ENCODE measurements around the gene BMP7. TPM values are rescaled to one million over a fixed set of nuclear protein-coding genes. Genes with fewer than 3 reads are reported as not detected.

Gene BMP7
- total RNA-seq, 2 experiments from 2014 or later = not detected

- Mint-ChIP-seq H3K27ac (no peak overlapping the region), H3K4me3 (no peak overlapping the region), H3K36me3 (ENCODE audit: low read depth) (no peaks in the 10 kb centered on the region), H3K4me1 (ENCODE audit: low read depth) (no peaks in the 10 kb centered on the region), H3K9me3 (no peaks in the 10 kb centered on the region), H3K27me3 (peaks cover 31% of the 10 kb centered on the region)
- Histone ChIP-seq H3K27me3 (ENCODE audit: control insufficient read depth in 1 of 2, insufficient read depth in 2 of 2, low read length in 2 of 2) (peaks cover 4% of the 10 kb centered on the region in 2 experiments), H3K4me3 (ENCODE audit: low read length) (no peak overlapping the region), H3K4me1 (ENCODE audit: insufficient read depth, low read length) (no peaks in the 10 kb centered on the region), H3K9me3 (ENCODE audit: control insufficient read depth in 1 of 2, insufficient read depth in 1 of 2, low read length in 2 of 2) (peaks cover 0 to 4% of the 10 kb centered on the region in 2 experiments), H3K36me3 (ENCODE audit: insufficient read depth, low read length) (no peaks in the 10 kb centered on the region), H3K27ac (ENCODE audit: low read depth in 1 of 2, low read length in 2 of 2) (no peak overlapping the region)
- ATAC-seq (ENCODE audit: poor library complexity) = no peak
- ChIA-PET CTCF (no interaction called here), POLR2A (no interaction called here)
- TF ChIP-seq CTCF (IDR thresholded peaks at IDR 0.05) = no peak
- no peak for DNase-seq
- intact Hi-C loops (cut with DNase I, micrococcal nuclease) = no loop called here
These were observed 37.0 kb downstream of the BMP7 start for GRCh38 chr20:57229490-57229889.

DNA sequence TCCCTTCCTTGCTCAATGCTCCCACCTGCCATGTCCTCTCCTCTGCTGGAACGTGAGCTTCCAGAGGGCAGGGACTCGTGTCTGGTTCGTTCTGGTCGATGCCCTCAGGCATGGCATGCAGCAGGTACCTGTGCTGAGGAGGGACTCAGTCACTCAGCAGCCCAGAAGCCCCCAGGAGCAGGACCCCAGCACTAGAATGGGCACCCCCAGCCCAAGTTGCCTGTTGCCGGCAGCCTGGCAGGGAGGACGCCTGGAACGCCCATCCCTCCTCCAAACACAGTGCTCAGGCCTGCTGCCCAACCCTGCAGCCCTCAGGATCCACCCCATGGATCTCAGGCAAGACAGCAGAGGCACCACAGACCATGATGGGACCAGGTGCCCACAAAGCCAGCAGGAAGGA is 40.6 kb downstream of the BMP7 start:
- Mint-ChIP-seq H3K4me1 (ENCODE audit: low read depth) (no peaks in the 10 kb centered on the region), H3K9me3 (no peaks in the 10 kb centered on the region), H3K27me3 (peaks cover 13% of the 10 kb centered on the region), H3K27ac (no peak overlapping the region), H3K4me3 (no peak overlapping the region), H3K36me3 (ENCODE audit: low read depth) (no peaks in the 10 kb centered on the region)
- ChIA-PET POLR2A (no interaction called here), CTCF (no interaction called here)
- ATAC-seq (ENCODE audit: poor library complexity) (no peak), DNase-seq (no peak)
- intact Hi-C loops (cut with DNase I, micrococcal nuclease) = no loop called here
- no peak for TF ChIP-seq CTCF (IDR thresholded peaks at IDR 0.05)
- Histone ChIP-seq H3K36me3 (ENCODE audit: insufficient read depth, low read length) (no peaks in the 10 kb centered on the region), H3K4me3 (ENCODE audit: low read length) (no peak overlapping the region), H3K27me3 (ENCODE audit: control insufficient read depth in 1 of 2, insufficient read depth in 2 of 2, low read length in 2 of 2) (peaks cover 2 to 4% of the 10 kb centered on the region in 2 experiments), H3K4me1 (ENCODE audit: insufficient read depth, low read length) (no peaks in the 10 kb centered on the region), H3K9me3 (ENCODE audit: control insufficient read depth in 1 of 2, insufficient read depth in 1 of 2, low read length in 2 of 2) (peaks cover 0 to 4% of the 10 kb centered on the region in 2 experiments), H3K27ac (ENCODE audit: low read depth in 1 of 2, low read length in 2 of 2) (no peak overlapping the region)

DNA sequence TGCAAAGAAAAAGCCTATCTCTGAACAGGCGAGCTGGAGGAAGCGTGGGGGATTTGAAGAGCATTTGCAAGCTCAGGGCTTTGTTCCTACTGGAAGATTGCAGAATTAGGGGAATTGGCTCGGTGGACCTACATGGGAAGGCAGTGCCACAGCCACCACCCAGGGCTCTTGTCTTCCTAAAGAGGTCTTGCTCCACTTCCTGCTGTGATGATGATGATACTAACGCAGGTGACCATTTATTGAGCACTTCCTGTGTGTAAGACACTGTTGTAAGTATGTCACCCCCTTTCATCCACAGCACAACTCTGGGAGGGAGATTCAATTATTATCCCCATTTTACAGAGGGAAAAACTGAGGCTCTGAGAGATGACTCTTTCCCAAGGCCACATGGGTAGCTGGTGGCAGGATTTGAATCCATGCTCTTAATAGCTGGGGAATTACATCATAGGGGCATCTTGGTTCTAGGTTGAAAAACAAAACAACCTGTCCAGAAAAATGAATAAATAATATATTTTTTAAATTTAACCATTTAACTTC is 41.2 kb downstream of the BMP7 start:
- peaks cover under 1 to 4% of the 10 kb centered on the region in 2 experiments for H3K27me3 ChIP-seq (ENCODE audit: control insufficient read depth in 1 of 2, insufficient read depth in 2 of 2, low read length in 2 of 2)
- H3K4me1 ChIP-seq (ENCODE audit: insufficient read depth, low read length) = no peaks in the 10 kb centered on the region
- Mint-ChIP-seq H3K4me3 (no peak overlapping the region), H3K27me3 (peaks cover 13% of the 10 kb centered on the region), H3K27ac (no peak overlapping the region), H3K4me1 (ENCODE audit: low read depth) (no peaks in the 10 kb centered on the region), H3K9me3 (no peaks in the 10 kb centered on the region), H3K36me3 (ENCODE audit: low read depth) (no peaks in the 10 kb centered on the region)
- TF ChIP-seq CTCF (IDR thresholded peaks at IDR 0.05) = no peak
- no peak overlapping the region for H3K4me3 ChIP-seq (ENCODE audit: low read length)
- CTCF ChIA-PET = no interaction called here
- H3K27ac ChIP-seq (ENCODE audit: low read depth in 1 of 2, low read length in 2 of 2) = no peak overlapping the region
- ATAC-seq (ENCODE audit: poor library complexity) (no peak), DNase-seq (no peak)
- POLR2A ChIA-PET = no interaction called here
- peaks cover 0 to 2% of the 10 kb centered on the region in 2 experiments for H3K9me3 ChIP-seq (ENCODE audit: control insufficient read depth in 1 of 2, insufficient read depth in 1 of 2, low read length in 2 of 2)
- intact Hi-C loops (cut with DNase I, micrococcal nuclease) = no loop called here
- H3K36me3 ChIP-seq (ENCODE audit: insufficient read depth, low read length) = no peaks in the 10 kb centered on the region

All from CD4-positive, alpha-beta T cell (primary cell).